Bone marrow (tissue), 2 donors: Measurements from ENCODE around the gene MINDY2.
"Not testable (repeated sequence)": the region's sequence is repeated elsewhere in the genome, so short reads cannot be mapped to it uniquely, and the experiment has no call there.

Source experiments
- DNase-seq, 2 donors: peaks; one replicate each; lab custom pipeline; 2025; lab: John Stamatoyannopoulos, UW

MINDY2 gene

DNA sequence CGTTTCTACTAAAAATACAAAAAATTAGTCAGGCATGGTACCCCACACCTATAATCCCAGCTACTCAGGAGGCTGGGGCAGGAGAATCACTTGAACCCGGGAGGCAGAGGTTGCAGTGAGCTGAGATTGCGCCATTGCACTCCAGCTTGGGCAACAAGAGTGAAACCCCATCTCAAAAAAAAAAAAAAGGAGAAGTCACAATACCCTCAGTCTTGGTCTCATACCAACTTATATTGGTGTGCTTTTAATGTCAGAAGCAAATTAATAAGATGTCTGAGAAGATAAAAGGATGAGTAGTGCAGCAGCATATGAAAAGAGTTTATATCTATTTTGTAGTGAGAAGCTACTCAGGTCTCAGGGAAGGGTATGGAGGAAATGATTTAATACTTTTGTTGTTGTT, 112.8 kb downstream of the MINDY2 start:
- not testable (repeated sequence) for DNase-seq

DNA sequence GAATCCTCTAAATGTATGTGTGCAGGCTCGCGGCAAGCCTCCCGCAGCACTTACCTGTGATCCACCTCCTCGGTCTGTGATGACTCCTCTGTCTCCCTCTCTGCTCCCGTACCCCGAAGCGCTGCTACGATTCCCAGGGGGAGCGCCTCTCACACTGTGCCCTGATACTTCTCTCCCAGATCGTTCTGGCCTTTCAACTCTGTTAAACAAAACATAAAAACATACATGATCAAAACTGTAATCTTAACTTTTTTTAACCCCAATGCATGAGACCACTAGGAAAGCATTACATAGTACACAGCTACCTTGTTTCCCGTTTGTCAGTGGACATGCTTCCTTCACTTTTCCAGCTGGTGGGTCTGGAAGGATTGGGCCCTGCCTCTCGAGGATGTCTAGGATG, 115.8 kb downstream of the MINDY2 start:
- DNase-seq: no peak

DNA sequence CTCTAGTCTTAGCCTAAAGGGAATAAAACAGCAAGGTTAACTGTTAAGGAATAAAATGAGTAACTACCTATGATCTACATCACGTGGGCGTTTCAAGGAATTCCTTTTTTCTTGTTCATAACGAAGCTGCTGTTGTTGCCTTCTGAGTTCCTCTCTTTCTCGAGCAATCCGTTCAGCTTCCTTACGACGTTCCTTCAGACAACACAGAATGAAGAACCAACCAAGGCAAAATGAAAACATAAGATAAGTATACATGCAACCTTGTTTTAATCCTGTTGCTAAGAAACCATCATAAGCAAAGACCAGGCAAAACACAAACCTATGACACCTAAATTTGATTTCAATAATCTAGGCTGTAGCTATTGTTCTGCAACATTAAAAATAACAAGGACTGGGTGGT, 118.3 kb downstream of the MINDY2 start:
- DNase-seq: no peak

GRCh38 chr15:58898150-58898680, 127.1 kb downstream of the MINDY2 start:
- no peak for DNase-seq

DNA sequence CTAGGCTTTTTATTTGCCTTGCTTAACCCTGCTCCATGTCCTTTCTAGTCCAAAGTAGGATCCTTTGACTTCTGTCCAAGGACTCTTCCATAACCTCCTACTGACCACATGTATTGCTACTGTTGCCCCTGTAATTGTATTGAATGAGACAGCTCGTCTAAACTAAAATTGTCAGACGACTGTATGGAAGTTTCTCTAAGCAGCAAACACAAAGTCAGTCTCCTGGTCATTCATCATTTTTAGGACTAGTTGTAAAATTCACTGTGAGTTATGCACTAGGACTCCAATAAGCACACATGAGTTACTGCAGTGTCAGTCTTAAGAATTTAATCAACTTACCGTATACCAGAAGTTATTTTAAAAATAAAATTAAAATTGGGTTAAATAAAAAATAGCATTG, 129.5 kb downstream of the MINDY2 start:
- no peak for DNase-seq

- DNase-seq: no peak
These were observed 137.6 kb downstream of the MINDY2 start for GRCh38 chr15:58908550-58909309.

DNA sequence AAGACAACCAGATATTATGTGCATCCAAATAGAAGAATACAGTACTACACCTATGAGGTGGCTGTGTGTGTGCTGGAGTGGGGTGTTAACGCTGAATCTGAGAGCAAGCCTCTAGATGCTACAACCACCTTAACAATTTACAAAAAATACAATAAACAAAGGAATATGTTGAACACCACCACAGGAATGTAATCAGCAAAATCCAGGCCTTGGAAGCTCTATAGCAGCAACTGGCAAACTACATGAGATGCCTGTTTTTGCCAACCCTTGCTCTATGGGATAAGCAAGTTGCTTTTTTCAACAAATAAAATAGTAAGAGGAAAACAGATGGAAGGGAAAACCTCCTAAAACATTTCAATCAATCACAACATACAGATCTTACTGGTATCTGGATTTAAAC, 138.5 kb downstream of the MINDY2 start:
- DNase-seq: no peak

DNA sequence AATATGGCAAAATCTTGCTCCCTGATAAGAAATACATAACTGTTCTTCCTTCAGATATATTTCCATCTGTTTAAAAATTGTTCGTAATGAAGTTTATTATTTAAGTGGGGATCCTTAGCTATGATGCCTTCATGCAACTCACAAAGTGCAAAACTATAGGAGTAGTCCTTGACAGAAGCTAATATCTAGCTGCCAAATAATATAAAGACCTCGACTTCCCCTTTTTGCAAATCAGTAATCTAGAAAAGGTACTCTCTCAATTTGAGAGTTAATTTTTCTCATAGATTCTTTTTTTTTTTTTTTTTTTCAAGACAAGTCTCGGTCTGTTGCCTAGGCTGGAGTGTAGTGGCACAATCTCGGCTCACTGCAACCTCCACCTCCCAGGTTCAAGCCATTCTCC, 139.4 kb downstream of the MINDY2 start:
- DNase-seq: no peak
